Loucy (cell line): ENCODE data around the gene CNKSR2.

Source experiments
- H2AFZ ChIP-seq: fragments of 200-600 bp; sonication (generic); 2 replicates; pipeline ENCODE4 v1.6.0; 2016; ENCODE audit warnings: antibody characterized with exemption, mild to moderate bottlenecking, low read length, moderate library complexity
- H3F3A ChIP-seq: fragments of 200-600 bp; 2 replicates; pipeline ENCODE4 v1.6.0; 2016; ENCODE audit warnings: antibody characterized with exemption, low read depth, mild to moderate bottlenecking
- H3K27me3 ChIP-seq: fragments of 200-600 bp; sonication (generic); 2 replicates; pipeline ENCODE4 v1.6.1; 2014; ENCODE audit warnings: low read length, mild to moderate bottlenecking; ENCODE audit not compliant: insufficient read depth, poor library complexity, severe bottlenecking
- H3K36me3 ChIP-seq: fragments of 200-600 bp; sonication (generic); 2 replicates; pipeline ENCODE4 v1.6.1; 2016; ENCODE audit warnings: low read length; ENCODE audit not compliant: insufficient read depth
- H3K4me1 ChIP-seq: fragments of 200-600 bp; sonication (generic); 2 replicates; pipeline ENCODE4 v1.5.1; 2014; ENCODE audit warnings: low read length, mild to moderate bottlenecking; ENCODE audit not compliant: insufficient read depth, poor library complexity, severe bottlenecking
- H3K4me2 ChIP-seq: fragments of 200-600 bp; sonication (generic); 2 replicates; pipeline ENCODE4 v1.6.0; 2014; ENCODE audit warnings: antibody characterized with exemption, low read length, low read depth, mild to moderate bottlenecking; ENCODE audit not compliant: poor library complexity, severe bottlenecking
- H3K4me3 ChIP-seq: fragments of 200-600 bp; sonication (generic); 2 replicates; pipeline ENCODE4 v1.5.1; 2014; ENCODE audit warnings: low read length, mild to moderate bottlenecking, mixed read lengths; ENCODE audit not compliant: poor library complexity, severe bottlenecking
- H3K79me2 ChIP-seq: fragments of 200-600 bp; sonication (generic); 2 replicates; pipeline ENCODE4 v1.6.1; 2014; ENCODE audit warnings: low read length; ENCODE audit not compliant: insufficient read depth
- H3K9ac ChIP-seq: fragments of 200-600 bp; sonication (generic); 2 replicates; pipeline ENCODE4 v1.6.0; 2014; ENCODE audit warnings: mild to moderate bottlenecking, low read depth, low read length, moderate library complexity; ENCODE audit not compliant: poor library complexity, severe bottlenecking
- H3K9me2 ChIP-seq: fragments of 200-600 bp; sonication (generic); replicated peaks from 2 replicates; pipeline ENCODE4 v1.6.1; 2016; ENCODE audit warnings: low read depth, low read length, mixed read lengths
- H3K9me3 ChIP-seq: fragments of 200-600 bp; sonication (generic); 2 replicates; pipeline ENCODE4 v1.6.1; 2014; ENCODE audit warnings: mild to moderate bottlenecking, antibody characterized with exemption, low read length, low read depth; ENCODE audit not compliant: insufficient read depth
- H4K20me1 ChIP-seq: fragments of 200-600 bp; sonication (generic); 2 replicates; pipeline ENCODE4 v1.6.0; 2014; ENCODE audit warnings: antibody characterized with exemption, low read length, mild to moderate bottlenecking; ENCODE audit not compliant: insufficient read depth, poor library complexity, severe bottlenecking
- EZH2phosphoT487 ChIP-seq: fragments of 200-600 bp; IDR thresholded peaks from 2 replicates; pipeline ENCODE4 v1.6.1; 2018; ENCODE audit warnings: antibody characterized with exemption, mild to moderate bottlenecking, moderate library complexity, borderline replicate concordance
- TF ChIP-seq, protein P1 (sequence below): fragments of 200-600 bp; sonication (generic); conservative IDR thresholded peaks from 2 replicates; pipeline ENCODE4 v1.5.1; 2014; ENCODE audit warnings: mild to moderate bottlenecking, antibody characterized with exemption, low read length

Gene CNKSR2

DNA sequence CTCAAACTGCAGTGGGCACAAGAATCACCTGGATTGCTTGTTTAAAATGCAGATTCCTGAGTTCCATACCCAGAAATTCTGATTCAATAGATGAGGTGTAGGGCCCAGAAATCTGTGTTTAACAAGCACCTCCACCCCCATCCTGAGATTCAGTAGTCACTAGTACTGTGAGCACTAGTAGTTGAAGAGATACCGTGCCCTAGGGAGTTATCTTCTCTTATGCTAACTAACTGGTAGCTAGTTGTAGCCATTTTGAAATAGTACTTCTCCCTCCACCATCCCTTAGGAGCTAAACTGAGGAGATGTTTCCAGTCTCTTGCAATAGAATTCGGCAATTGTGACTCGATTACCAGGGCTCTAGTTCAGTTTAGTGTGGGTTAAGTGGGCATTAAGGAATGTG lies 265.6 kb downstream of the CNKSR2 start:
- no peak overlapping the region for H3K9ac ChIP-seq
- no peaks in the 10 kb centered on the region for H3K4me1 ChIP-seq
- H2AFZ ChIP-seq, result no peak overlapping the region
- no peak overlapping the region for H3K4me3 ChIP-seq
- no peaks in the 10 kb centered on the region for H3K9me3 ChIP-seq
- no peaks in the 10 kb centered on the region for H3K79me2 ChIP-seq
- no peak overlapping the region for H3K4me2 ChIP-seq
- H3K36me3 ChIP-seq, result no peaks in the 10 kb centered on the region
- H4K20me1 ChIP-seq, result no peaks in the 10 kb centered on the region
- no peaks in the 10 kb centered on the region for H3K9me2 ChIP-seq
- no peaks in the 10 kb centered on the region for H3K27me3 ChIP-seq
- TF ChIP-seq EZH2phosphoT487, result no peak
- TF ChIP-seq, protein P1, sequence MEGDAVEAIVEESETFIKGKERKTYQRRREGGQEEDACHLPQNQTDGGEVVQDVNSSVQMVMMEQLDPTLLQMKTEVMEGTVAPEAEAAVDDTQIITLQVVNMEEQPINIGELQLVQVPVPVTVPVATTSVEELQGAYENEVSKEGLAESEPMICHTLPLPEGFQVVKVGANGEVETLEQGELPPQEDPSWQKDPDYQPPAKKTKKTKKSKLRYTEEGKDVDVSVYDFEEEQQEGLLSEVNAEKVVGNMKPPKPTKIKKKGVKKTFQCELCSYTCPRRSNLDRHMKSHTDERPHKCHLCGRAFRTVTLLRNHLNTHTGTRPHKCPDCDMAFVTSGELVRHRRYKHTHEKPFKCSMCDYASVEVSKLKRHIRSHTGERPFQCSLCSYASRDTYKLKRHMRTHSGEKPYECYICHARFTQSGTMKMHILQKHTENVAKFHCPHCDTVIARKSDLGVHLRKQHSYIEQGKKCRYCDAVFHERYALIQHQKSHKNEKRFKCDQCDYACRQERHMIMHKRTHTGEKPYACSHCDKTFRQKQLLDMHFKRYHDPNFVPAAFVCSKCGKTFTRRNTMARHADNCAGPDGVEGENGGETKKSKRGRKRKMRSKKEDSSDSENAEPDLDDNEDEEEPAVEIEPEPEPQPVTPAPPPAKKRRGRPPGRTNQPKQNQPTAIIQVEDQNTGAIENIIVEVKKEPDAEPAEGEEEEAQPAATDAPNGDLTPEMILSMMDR, result no peak
- no peaks in the 10 kb centered on the region for H3F3A ChIP-seq

DNA sequence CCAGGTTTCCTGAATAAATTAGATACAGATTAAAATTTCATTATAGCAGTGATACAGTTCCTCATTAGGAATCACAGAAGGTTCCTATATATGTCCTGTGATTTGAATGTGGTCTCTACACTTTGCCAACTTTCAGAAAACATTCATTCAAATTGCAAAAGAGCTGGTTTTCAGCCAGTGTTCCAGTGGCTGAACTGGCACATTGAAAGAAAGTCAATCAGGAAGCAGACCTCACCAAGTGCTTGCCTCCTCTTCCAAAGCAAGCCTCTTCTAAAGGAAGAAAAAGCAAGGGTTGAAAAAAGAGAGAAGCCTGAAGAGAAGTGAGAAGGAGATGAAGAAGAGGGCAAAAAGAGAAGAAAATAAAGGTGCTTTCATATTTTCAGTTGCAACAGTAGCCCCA lies 271.2 kb downstream of the CNKSR2 start:
- no peak for TF ChIP-seq EZH2phosphoT487
- TF ChIP-seq, protein P1, result no peak
- Histone ChIP-seq H3K9ac (no peak overlapping the region), H3K4me1 (no peaks in the 10 kb centered on the region), H3K4me2 (no peak overlapping the region), H3K4me3 (no peak overlapping the region), H3K9me2 (no peaks in the 10 kb centered on the region), H4K20me1 (no peaks in the 10 kb centered on the region), H2AFZ (no peak overlapping the region), H3K36me3 (no peaks in the 10 kb centered on the region), H3K27me3 (no peaks in the 10 kb centered on the region), H3K9me3 (no peaks in the 10 kb centered on the region), H3K79me2 (no peaks in the 10 kb centered on the region), H3F3A (no peaks in the 10 kb centered on the region)

- Histone ChIP-seq H4K20me1 (no peaks in the 10 kb centered on the region), H3K9ac (no peak overlapping the region), H3K9me2 (no peaks in the 10 kb centered on the region), H3K4me3 (no peak overlapping the region), H2AFZ (no peak overlapping the region), H3F3A (no peaks in the 10 kb centered on the region), H3K4me1 (no peaks in the 10 kb centered on the region), H3K36me3 (no peaks in the 10 kb centered on the region), H3K27me3 (no peaks in the 10 kb centered on the region), H3K9me3 (no peaks in the 10 kb centered on the region), H3K4me2 (no peak overlapping the region), H3K79me2 (no peaks in the 10 kb centered on the region)
- TF ChIP-seq EZH2phosphoT487, result no peak
Observed at GRCh38 chrX:21645886-21646285, 271.7 kb downstream of the CNKSR2 start.

DNA sequence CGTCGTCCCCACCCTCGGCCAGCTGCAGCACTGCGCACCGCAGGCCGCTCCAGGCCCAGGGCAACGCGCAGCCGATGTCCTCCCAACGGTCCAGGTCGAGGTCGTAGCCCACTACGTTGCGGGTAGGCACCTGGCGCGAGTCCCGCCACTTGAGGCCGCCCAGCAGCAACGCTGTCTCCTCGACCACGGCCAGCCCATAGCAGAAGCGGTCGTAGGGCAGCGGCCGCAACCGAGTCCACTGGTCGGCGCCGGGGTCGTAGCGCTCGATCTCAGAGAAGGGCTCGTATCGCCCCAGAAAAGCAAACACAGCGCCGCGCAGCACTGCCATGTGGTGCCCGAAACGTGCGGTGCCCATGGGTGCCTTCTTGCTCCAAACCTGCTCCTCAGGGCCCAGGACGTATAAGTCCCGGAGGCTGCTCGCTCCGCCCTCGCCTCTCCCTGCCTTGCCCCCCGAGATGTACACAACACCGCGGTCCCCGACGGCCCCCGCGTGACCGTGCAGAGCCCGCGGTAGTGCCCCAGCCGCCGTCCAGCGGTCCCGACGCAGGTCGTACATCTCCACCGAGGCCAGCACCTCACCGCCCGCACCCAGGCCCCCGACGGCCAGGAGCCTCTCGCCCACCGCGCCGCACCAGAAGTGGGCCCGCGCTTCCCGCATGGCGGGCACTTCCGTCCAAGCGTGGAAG lies 281.8 kb downstream of the CNKSR2 start:
- H3K36me3 ChIP-seq, result no peaks in the 10 kb centered on the region
- no peaks in the 10 kb centered on the region for H4K20me1 ChIP-seq
- no peak overlapping the region for H3K4me2 ChIP-seq
- H3K9ac ChIP-seq, result no peak overlapping the region
- no peaks in the 10 kb centered on the region for H3F3A ChIP-seq
- no peaks in the 10 kb centered on the region for H3K9me3 ChIP-seq
- TF ChIP-seq EZH2phosphoT487, result no peak
- TF ChIP-seq, protein P1, result no peak
- no peak overlapping the region for H2AFZ ChIP-seq
- H3K4me3 ChIP-seq, result no peak overlapping the region
- H3K4me1 ChIP-seq, result no peaks in the 10 kb centered on the region
- no peaks in the 10 kb centered on the region for H3K9me2 ChIP-seq
- H3K79me2 ChIP-seq, result no peaks in the 10 kb centered on the region
- no peaks in the 10 kb centered on the region for H3K27me3 ChIP-seq
